D721Med (cell line): Measurements from ENCODE around the gene NFATC2.

Experiments
- DNase-seq: peaks from one replicate; pipeline ENCODE4 v3.0.0; 2011; ENCODE audit warnings: low spot score; ENCODE audit not compliant: insufficient read length
- FAIRE-seq: peaks from 2 replicates; lab custom pipeline; 2011; peaks lifted over from hg19 to GRCh38; lab: Jason Lieb, UNC
- CTCF ChIP-seq: IDR thresholded peaks from 2 replicates; pipeline ENCODE4 v1.5.1; 2012; ENCODE audit warnings: mild to moderate bottlenecking, control low read depth; ENCODE audit not compliant: insufficient read depth; ENCODE audit errors: missing control alignments

NFATC2 gene

GRCh38 chr20:51404297-51405060 is 138.0 kb downstream of the NFATC2 start:
- no peak for TF ChIP-seq CTCF
- DNase-seq (no peak), FAIRE-seq (no peak)

GRCh38 chr20:51403466-51404220 is 138.9 kb downstream of the NFATC2 start:
- TF ChIP-seq CTCF: no peak
- FAIRE-seq (no peak), DNase-seq (no peak)

GRCh38 chr20:51402201-51402600 is 140.3 kb downstream of the NFATC2 start:
- DNase-seq: no peak
- TF ChIP-seq CTCF: no peak
- no peak for FAIRE-seq

- TF ChIP-seq CTCF: no peak
- DNase-seq (no peak), FAIRE-seq (no peak)
Observed at GRCh38 chr20:51401496-51401895, 141.0 kb downstream of the NFATC2 start.

GRCh38 chr20:51400051-51400926 is 142.2 kb downstream of the NFATC2 start:
- FAIRE-seq (no peak), DNase-seq (no peak)
- no peak for TF ChIP-seq CTCF

GRCh38 chr20:51399006-51399890 is 143.3 kb downstream of the NFATC2 start:
- FAIRE-seq (no peak), DNase-seq (no peak)
- no peak for TF ChIP-seq CTCF
